Testis (tissue), 3 donors: ENCODE measurements around the gene GCA. TPM values are rescaled to one million over a fixed set of nuclear protein-coding genes. Genes with fewer than 3 reads are reported as not detected.

Source experiments
- DNase-seq: peaks from one replicate; pipeline ENCODE4 v3.0.0-alpha.2; 2019
- H3K27ac ChIP-seq, 2 donors: fragments of 200-600 bp; sonication (generic); one replicate each; pipeline ENCODE4 v1.5.1; 2019
- H3K27me3 ChIP-seq: fragments of 200-600 bp; sonication (generic); one replicate; pipeline ENCODE4 v1.5.1; 2019
- H3K36me3 ChIP-seq: fragments of 200-600 bp; sonication (generic); one replicate; pipeline ENCODE4 v1.5.1; 2017; ENCODE audit warnings: low read depth; ENCODE audit errors: missing control alignments
- H3K4me1 ChIP-seq: fragments of 200-600 bp; sonication (generic); one replicate; pipeline ENCODE4 v1.5.1; 2019
- H3K4me3 ChIP-seq, 2 donors: fragments of 200-600 bp; sonication (generic); one replicate each; pipeline ENCODE4 v1.5.1; 2017 to 2019
- H3K9me3 ChIP-seq: fragments of 200-600 bp; sonication (generic); one replicate; pipeline ENCODE4 v1.5.1; 2017
- POLR2A ChIP-seq: fragments of 450-650 bp; IDR thresholded peaks from one replicate; pipeline ENCODE4 v1.6.1; 2017; ENCODE audit warnings: antibody characterized with exemption, mild to moderate bottlenecking, moderate library complexity
- WGBS, 2 donors: methylation state at CpG; one replicate each; pipeline ENCODE4 v1.1.5; 2018; 5-methylcytosine and 5-hydroxymethylcytosine counted together
- intact Hi-C: fragments of 100-400 bp; cut with DNase I; formaldehyde crosslinking; loops from one replicate; pipeline ENCODE4 v1.15.1; 2023; ENCODE audit warnings: low total_unique reads
- polyA plus RNA-seq: library from polyadenylated mRNA; stranded (reverse); fragments of 350-450 nt; fragmentation: Illumina TruSeq; extraction: RNeasy Lipid Tissue Mini Kit (QIAGEN cat#74804); gene quantifications from one replicate; pipeline ENCODE4 v1.2.3, GENCODE V29; 2014; ENCODE audit warnings: low read depth, low replicate concordance; ENCODE audit not compliant: insufficient read depth
- total RNA-seq, 2 donors: library from RNA; depleted of rRNA; stranded (reverse); fragments of >200 nt; gene quantifications; one replicate each; pipeline ENCODE4 v1.2.3, GENCODE V29; 2016
- TF ChIP-seq, protein P1 (sequence below), 3 experiments: fragments of 450-650 bp in 2 of 3; fragments of 200-600 bp in 1 of 3; sonication (generic) in 1 of 3; IDR thresholded peaks; one replicate each; pipeline ENCODE4 v1.5.1; 2016 to 2019; ENCODE audit warnings: antibody characterized with exemption in 3 of 3, mild to moderate bottlenecking in 2 of 3, moderate library complexity in 1 of 3

GCA gene
- total and polyA plus RNA-seq, 3 donors from 2014 or later, result 26.1 to 60.9 (median 33.1) TPM

- TF ChIP-seq, protein P1, sequence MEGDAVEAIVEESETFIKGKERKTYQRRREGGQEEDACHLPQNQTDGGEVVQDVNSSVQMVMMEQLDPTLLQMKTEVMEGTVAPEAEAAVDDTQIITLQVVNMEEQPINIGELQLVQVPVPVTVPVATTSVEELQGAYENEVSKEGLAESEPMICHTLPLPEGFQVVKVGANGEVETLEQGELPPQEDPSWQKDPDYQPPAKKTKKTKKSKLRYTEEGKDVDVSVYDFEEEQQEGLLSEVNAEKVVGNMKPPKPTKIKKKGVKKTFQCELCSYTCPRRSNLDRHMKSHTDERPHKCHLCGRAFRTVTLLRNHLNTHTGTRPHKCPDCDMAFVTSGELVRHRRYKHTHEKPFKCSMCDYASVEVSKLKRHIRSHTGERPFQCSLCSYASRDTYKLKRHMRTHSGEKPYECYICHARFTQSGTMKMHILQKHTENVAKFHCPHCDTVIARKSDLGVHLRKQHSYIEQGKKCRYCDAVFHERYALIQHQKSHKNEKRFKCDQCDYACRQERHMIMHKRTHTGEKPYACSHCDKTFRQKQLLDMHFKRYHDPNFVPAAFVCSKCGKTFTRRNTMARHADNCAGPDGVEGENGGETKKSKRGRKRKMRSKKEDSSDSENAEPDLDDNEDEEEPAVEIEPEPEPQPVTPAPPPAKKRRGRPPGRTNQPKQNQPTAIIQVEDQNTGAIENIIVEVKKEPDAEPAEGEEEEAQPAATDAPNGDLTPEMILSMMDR (IDR thresholded peaks at IDR 0.05), result no peak
- TF ChIP-seq POLR2A, result no peak
- intact Hi-C loops, result no loop called here
- Histone ChIP-seq H3K27ac (peak overlapping the region in 1 of 2 donors; percentile 91), H3K4me3 (peak overlapping the region; percentile 71 to 73), H3K27me3 (no peaks in the 10 kb centered on the region), H3K4me1 (no peaks in the 10 kb centered on the region), H3K9me3 (no peaks in the 10 kb centered on the region), H3K36me3 (no peaks in the 10 kb centered on the region)
- no peak for DNase-seq
- WGBS, 2 donors, result 61 to 65% methylated on average over 3 of the region's 3 CpGs
Observed at GRCh38 chr2:162317058-162317742, 26.7 kb upstream of the GCA start.

DNA sequence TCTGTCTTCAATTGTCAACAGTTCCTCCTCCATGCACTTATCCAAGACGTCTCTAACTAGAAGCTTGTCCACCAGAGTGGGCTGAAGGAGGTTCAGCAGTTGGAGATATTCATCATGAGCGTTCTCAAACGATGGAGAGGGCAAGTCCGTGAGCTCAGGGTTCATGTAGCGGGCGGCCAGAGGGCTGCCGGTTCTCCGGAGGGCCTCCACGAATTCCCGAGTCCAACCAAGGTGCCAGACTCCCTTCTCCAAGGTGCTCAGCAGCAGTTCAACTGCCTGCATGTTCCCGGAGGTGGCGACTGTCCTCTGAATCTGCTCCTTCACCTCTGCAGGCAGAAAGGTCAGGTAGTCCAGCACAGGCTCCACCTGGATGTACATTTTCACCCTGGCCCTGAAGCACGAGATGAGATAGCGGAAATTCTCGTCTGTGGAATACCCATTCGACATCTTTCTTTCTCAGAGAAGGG, 26.0 kb upstream of the GCA start:
- Histone ChIP-seq H3K9me3 (no peaks in the 10 kb centered on the region), H3K4me1 (no peaks in the 10 kb centered on the region), H3K36me3 (no peaks in the 10 kb centered on the region), H3K4me3 (peak overlapping the region; percentile 71 to 73), H3K27me3 (no peaks in the 10 kb centered on the region), H3K27ac (peak overlapping the region; percentile 82 to 91)
- peak; percentile 43 for DNase-seq
- no peak for TF ChIP-seq POLR2A
- TF ChIP-seq, protein P1 (IDR thresholded peaks at IDR 0.05), result no peak
- 0 to 4% methylated on average over 3 to 16 of the region's 16 CpGs for WGBS, 2 donors
- intact Hi-C loops, result no loop called here

DNA sequence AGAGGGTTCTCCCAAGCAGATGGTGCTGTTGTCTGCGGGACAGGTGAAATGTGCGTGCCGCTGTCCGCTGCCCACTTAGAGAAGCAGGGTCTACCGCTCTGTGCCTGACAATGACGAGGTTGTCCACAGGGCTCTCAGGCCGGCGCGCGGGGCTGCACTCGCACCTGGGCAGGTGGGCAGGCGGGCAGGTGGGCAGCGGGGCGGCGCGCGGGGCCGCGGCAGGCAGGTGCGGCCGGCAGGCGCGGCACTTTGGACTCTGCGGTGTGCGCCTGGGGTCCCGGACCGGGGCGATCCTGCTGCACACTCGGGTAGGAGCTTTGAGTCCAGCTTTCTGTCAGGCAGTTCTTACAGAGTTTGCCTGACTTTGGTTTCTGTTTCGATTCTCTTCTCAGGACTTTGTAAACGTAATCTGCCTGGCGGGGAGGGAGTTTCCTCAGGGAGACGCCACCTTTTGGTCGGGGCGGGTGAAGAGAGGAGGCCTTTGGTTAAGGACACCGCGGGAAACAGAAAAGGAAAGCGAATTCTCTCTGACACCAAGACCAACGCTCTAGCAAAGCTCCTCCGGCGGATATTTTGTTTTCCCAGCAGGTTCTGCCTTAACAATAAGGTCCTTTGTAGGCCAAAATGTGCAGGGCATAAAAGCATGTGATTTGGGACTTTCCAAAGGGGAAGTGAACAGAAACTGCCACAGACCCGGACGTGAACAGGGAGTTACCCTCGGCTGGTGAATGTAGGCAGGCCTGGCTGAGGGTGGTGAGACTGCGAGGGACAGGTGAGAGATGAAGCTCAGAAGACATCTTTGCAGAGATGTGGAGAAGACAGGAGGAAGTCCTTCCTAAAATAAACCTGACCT, 25.4 kb upstream of the GCA start, which contains the start of gene IFIH1:
TSS of gene IFIH1 (minus strand) at position 357 of the 853 bp plus-strand sequence. CDS start 377 bp downstream, outside the sequence.
- TF ChIP-seq, protein P1 (IDR thresholded peaks at IDR 0.05), result peak in 1 of 3 experiments; percentile 18
- no peak for TF ChIP-seq POLR2A
- Histone ChIP-seq H3K36me3 (no peaks in the 10 kb centered on the region), H3K27ac (peak within 1 kb of the TSS; percentile 82 to 91), H3K4me3 (peak within 1 kb of the TSS; percentile 71 to 73), H3K4me1 (no peaks in the 10 kb centered on the region), H3K9me3 (no peaks in the 10 kb centered on the region), H3K27me3 (no peaks in the 10 kb centered on the region)
- intact Hi-C loops, result no loop called here
- DNase-seq, result peak; percentile 88
- 0 to 1% methylated on average over 16 to 45 of the region's 45 CpGs for WGBS, 2 donors

DNA sequence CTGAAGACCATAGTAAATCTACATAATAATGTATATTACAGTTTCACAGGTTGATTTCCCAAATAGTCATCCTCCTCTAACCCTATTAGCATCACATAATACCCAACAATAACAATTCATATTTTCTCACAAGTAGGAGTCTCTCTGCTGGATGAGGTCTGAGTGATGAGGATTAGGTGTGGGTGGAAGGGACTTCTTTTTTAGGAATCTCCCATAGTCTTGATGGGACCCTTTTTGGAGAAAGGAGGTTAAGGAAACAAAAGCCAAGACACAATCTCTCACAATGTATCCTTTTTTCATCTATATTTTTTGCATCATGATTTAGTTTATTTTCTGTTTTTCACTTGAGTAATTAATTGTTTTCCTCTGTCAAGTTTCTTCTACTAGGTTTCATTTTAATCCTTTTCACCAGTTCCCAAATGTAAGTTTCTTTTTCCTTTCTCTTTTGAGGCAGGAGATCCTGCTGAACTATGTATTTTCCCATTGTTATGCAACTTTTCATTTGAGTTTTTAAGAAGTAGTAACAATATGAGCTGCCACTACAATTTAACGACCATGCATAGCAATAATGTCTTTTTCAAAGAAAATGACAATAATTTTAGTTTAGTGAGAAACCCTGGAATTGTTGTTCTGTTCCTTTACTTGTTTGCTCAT, 22.9 kb upstream of the GCA start:
- no peak for TF ChIP-seq POLR2A
- TF ChIP-seq, protein P1 (IDR thresholded peaks at IDR 0.05), result no peak
- intact Hi-C loops, result no loop called here
- no peaks in the 10 kb centered on the region for H3K4me1 ChIP-seq
- 61 to 71% methylated on average over 1 of the region's 1 CpG for WGBS, 2 donors
- H3K4me3 ChIP-seq, result no peak overlapping the region
- no peak overlapping the region for H3K27ac ChIP-seq
- DNase-seq, result no peak
- H3K9me3 ChIP-seq, result no peaks in the 10 kb centered on the region
- H3K36me3 ChIP-seq, result no peaks in the 10 kb centered on the region
- no peaks in the 10 kb centered on the region for H3K27me3 ChIP-seq
